Brain microvascular endothelial cell (primary cell): ENCODE results near the gene ADAM33.

ENCODE experiments used
- DNase-seq: peaks from one replicate; pipeline ENCODE4 v3.0.0-alpha.2; 2020
- H3K27ac ChIP-seq: fragments of 250-450 bp; sonication (Bioruptor Pico); 2 replicates; pipeline ENCODE4 v1.5.1; 2020; ENCODE audit warnings: mild to moderate bottlenecking, moderate library complexity
- H3K27me3 ChIP-seq: fragments of 250-450 bp; sonication (Bioruptor Pico); replicated peaks from 2 replicates; pipeline ENCODE4 v1.5.1; 2020; ENCODE audit warnings: mild to moderate bottlenecking
- H3K36me3 ChIP-seq: fragments of 250-450 bp; sonication (Bioruptor Pico); replicated peaks from 2 replicates; pipeline ENCODE4 v1.5.1; 2020; ENCODE audit warnings: mild to moderate bottlenecking
- H3K4me3 ChIP-seq: 2 replicates; pipeline ENCODE4 v1.5.1; 2011; ENCODE audit warnings: low read depth, mild to moderate bottlenecking, control low read depth, low read length, moderate library complexity
- in situ Hi-C: cut with HindIII; loops from 2 replicates; pipeline ENCODE4 v1.10.0; 2017; ENCODE audit warnings: low sequenced_read_pairs, low pct_ligation_motif_present
- TF ChIP-seq, protein P1 (sequence below): IDR thresholded peaks from 2 replicates; pipeline ENCODE4 v1.5.1; 2011; ENCODE audit warnings: low read depth, mild to moderate bottlenecking, moderate library complexity, low read length, control low read depth, inconsistent platforms; ENCODE audit errors: missing control alignments

ADAM33 gene

DNA sequence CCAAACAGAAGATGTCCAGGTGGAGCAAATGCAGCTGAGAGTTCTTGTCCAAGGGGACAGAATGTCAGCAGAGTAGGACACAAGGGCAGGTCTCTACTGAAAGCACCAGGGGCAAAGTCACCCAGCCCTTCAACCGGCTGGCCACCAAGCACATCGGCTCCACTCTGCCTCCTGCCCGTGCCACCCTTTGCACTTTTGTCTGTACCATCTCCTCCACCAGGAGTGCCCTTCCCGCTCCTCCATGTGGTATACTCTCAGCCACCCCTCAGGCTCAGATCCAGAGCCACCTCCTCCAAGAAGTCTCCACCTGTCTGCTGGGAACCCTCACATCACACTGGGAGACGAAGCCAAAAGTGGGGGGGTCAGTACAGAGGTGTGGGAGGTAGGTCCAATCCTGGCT is 46.5 kb upstream of the ADAM33 start:
- no peaks in the 10 kb centered on the region for H3K36me3 ChIP-seq
- no peak overlapping the region for H3K4me3 ChIP-seq
- TF ChIP-seq, protein P1, sequence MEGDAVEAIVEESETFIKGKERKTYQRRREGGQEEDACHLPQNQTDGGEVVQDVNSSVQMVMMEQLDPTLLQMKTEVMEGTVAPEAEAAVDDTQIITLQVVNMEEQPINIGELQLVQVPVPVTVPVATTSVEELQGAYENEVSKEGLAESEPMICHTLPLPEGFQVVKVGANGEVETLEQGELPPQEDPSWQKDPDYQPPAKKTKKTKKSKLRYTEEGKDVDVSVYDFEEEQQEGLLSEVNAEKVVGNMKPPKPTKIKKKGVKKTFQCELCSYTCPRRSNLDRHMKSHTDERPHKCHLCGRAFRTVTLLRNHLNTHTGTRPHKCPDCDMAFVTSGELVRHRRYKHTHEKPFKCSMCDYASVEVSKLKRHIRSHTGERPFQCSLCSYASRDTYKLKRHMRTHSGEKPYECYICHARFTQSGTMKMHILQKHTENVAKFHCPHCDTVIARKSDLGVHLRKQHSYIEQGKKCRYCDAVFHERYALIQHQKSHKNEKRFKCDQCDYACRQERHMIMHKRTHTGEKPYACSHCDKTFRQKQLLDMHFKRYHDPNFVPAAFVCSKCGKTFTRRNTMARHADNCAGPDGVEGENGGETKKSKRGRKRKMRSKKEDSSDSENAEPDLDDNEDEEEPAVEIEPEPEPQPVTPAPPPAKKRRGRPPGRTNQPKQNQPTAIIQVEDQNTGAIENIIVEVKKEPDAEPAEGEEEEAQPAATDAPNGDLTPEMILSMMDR: no peak
- in situ Hi-C loops: no loop called here
- DNase-seq: no peak
- no peak overlapping the region for H3K27ac ChIP-seq
- peaks cover 23% of the 10 kb centered on the region for H3K27me3 ChIP-seq

DNA sequence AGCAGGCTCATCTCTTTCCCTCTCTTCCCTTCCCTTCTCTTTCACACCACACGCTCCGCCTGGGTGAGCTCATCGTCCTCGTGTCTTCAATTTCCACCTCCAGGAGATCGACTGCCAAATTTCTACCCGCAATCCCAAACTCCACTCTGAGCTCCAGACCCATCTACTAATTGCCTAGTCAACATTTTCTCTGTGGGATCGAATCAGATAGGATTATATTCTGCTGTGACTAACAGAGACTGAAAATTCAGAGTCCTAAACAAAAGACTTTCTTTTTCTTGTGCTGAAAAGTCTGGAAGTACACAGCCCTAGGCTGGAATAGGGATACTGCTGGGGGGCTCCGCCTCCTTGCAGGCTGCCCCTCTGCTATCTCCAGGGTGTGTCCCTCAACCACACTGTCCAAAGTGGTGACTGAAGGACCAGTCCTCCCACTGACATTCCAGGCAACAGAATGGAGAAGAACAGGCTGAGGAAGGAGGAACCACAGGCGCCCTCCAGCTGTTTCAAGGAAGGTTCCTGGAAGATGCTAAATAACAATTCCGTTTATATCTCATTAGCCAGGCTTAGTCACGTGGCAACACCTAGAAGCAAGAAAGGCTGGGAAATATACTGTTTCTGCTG is 45.7 kb upstream of the ADAM33 start:
- Histone ChIP-seq H3K4me3 (no peak overlapping the region), H3K36me3 (no peaks in the 10 kb centered on the region), H3K27ac (no peak overlapping the region), H3K27me3 (peaks cover 20% of the 10 kb centered on the region)
- TF ChIP-seq, protein P1: no peak
- DNase-seq: no peak
- in situ Hi-C loops: no loop called here

DNA sequence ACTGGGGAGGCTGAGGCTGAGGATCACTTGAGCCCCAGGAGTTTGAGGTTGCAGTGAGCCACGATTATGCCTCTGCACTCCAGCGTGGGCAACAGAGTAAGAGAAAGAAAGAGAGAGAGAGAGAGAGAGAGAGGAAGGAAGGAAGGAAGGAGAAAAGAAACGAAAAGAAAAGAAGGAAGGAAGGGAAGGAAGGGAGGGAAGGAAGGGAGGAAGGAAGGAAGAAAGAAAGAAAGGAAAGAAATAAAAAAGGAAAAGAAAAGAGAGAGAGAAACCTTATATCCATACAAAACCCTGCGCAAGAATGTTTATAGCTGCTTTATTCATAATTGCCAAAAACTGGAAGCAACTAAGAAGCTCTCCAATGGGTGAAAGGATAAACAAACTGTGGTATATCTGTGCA is 42.5 kb upstream of the ADAM33 start:
- Histone ChIP-seq H3K36me3 (no peaks in the 10 kb centered on the region), H3K27ac (no peak overlapping the region), H3K27me3 (peaks cover 14% of the 10 kb centered on the region), H3K4me3 (no peak overlapping the region)
- no peak for DNase-seq
- in situ Hi-C loops: no loop called here
- TF ChIP-seq, protein P1: no peak

GRCh38 chr20:3723284-3723683 is 41.5 kb upstream of the ADAM33 start:
- DNase-seq: no peak

GRCh38 chr20:3721912-3722311 is 40.1 kb upstream of the ADAM33 start:
- Histone ChIP-seq H3K36me3 (no peaks in the 10 kb centered on the region), H3K4me3 (no peak overlapping the region), H3K27ac (no peak overlapping the region), H3K27me3 (peaks cover 3% of the 10 kb centered on the region)
- DNase-seq: no peak
- TF ChIP-seq, protein P1: no peak
- in situ Hi-C loops: no loop called here

More at GRCh38 chr20:3723284-3723683, 41.5 kb upstream of the ADAM33 start:
- in situ Hi-C loops: no loop called here
- TF ChIP-seq, protein P1: no peak
- Histone ChIP-seq H3K4me3 (no peak overlapping the region), H3K27ac (no peak overlapping the region), H3K27me3 (peaks cover 12% of the 10 kb centered on the region), H3K36me3 (no peaks in the 10 kb centered on the region)

DNA sequence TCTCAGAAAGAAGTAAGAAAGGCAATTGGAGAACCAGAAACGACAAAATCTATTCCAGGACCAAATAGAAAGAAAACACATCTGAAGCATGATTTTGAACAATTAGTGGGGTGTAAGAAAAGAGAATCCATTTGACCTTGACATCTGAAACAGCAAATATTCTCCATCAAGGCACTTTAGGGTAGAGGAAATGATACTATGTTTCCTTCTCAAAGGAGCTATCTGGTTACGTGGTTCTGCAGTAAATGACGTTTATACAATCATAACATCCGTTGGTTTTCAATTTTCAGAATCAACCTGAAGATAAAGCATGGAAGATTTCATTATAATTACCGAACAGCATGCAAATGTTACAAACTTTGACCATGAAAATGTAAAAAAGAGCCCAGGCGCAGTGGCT is 38.8 kb upstream of the ADAM33 start:
- TF ChIP-seq, protein P1: no peak

More for the DNA sequence above, 38.8 kb upstream of the ADAM33 start:
- H3K27me3 ChIP-seq: no peaks in the 10 kb centered on the region
- DNase-seq: no peak
- H3K27ac ChIP-seq: no peak overlapping the region
- H3K36me3 ChIP-seq: no peaks in the 10 kb centered on the region
- in situ Hi-C loops: no loop called here
- H3K4me3 ChIP-seq: no peak overlapping the region
